DND-41 (cell line): ENCODE data around the gene SUB1.

ENCODE experiments used
- ATAC-seq: fragments of 200-7000 bp; cut with Tn5 transposase; 3 replicates; pipeline ENCODE4 v1.9.1; 2021; ENCODE audit warnings: low read depth; ENCODE audit not compliant: insufficient read depth
- DNase-seq: peaks from one replicate; pipeline ENCODE4 v3.0.0-alpha.2; 2020
- H2AFZ ChIP-seq: 2 replicates; pipeline ENCODE4 v1.6.0; 2012; ENCODE audit warnings: low read depth, low read length
- H3K27ac ChIP-seq: 2 replicates; pipeline ENCODE4 v1.5.1; 2012; ENCODE audit warnings: low read length, inconsistent platforms
- H3K27me3 ChIP-seq: fragments of 200-600 bp; sonication (generic); 2 replicates; pipeline ENCODE4 v1.6.0; 2012; ENCODE audit warnings: low read length, mild to moderate bottlenecking, inconsistent platforms; ENCODE audit not compliant: insufficient read depth, poor library complexity
- H3K36me3 ChIP-seq: 2 replicates; pipeline ENCODE4 v1.5.1; 2012; ENCODE audit warnings: low read length, inconsistent platforms; ENCODE audit not compliant: insufficient read depth
- H3K4me1 ChIP-seq: 2 replicates; pipeline ENCODE4 v1.5.1; 2012; ENCODE audit warnings: mild to moderate bottlenecking, low read length; ENCODE audit not compliant: insufficient read depth
- H3K4me2 ChIP-seq: 2 replicates; pipeline ENCODE4 v1.6.0; 2012; ENCODE audit warnings: mild to moderate bottlenecking, moderate library complexity, low read length, inconsistent platforms; ENCODE audit not compliant: insufficient read depth
- H3K4me3 ChIP-seq, 2 experiments: fragments of 200-600 bp in 1 of 2; shearing (Covaris generic) in 1 of 2; 2 replicates each; pipeline ENCODE4 v1.5.1; 2012 to 2016; ENCODE audit warnings: inconsistent platforms in 2 of 2, low read length in 2 of 2, mild to moderate bottlenecking in 2 of 2, low read depth in 1 of 2, moderate library complexity in 1 of 2
- H3K79me2 ChIP-seq: 2 replicates; pipeline ENCODE4 v1.6.0; 2012; ENCODE audit warnings: low read length, inconsistent platforms; ENCODE audit not compliant: insufficient read depth
- H3K9ac ChIP-seq: 2 replicates; pipeline ENCODE4 v1.6.0; 2012; ENCODE audit warnings: low read depth, mild to moderate bottlenecking, inconsistent platforms, low read length, moderate library complexity
- H3K9me3 ChIP-seq: 2 replicates; pipeline ENCODE4 v1.5.1; 2012; ENCODE audit warnings: low read length, moderate library complexity, mild to moderate bottlenecking, inconsistent platforms; ENCODE audit not compliant: insufficient read depth, severe bottlenecking
- H4K20me1 ChIP-seq: 2 replicates; pipeline ENCODE4 v1.6.0; 2012; ENCODE audit warnings: low read length; ENCODE audit not compliant: insufficient read depth
- EZH2 ChIP-seq: IDR thresholded peaks from 3 replicates; pipeline ENCODE4 v1.6.1; 2012; ENCODE audit warnings: borderline replicate concordance, low read depth, mild to moderate bottlenecking, moderate library complexity, low read length, inconsistent platforms; ENCODE audit not compliant: severe bottlenecking
- TF ChIP-seq, protein P1 (sequence below): IDR thresholded peaks from 2 replicates; pipeline ENCODE4 v1.5.1; 2012; ENCODE audit warnings: borderline replicate concordance, low read length, moderate library complexity, mild to moderate bottlenecking; ENCODE audit not compliant: poor library complexity, severe bottlenecking; ENCODE audit errors: extremely low read depth

Gene SUB1

GRCh38 chr5:32651088-32651487 lies 65.7 kb downstream of the SUB1 start:
- Histone ChIP-seq H3K4me1 (no peaks in the 10 kb centered on the region), H3K9ac (no peak overlapping the region), H4K20me1 (no peaks in the 10 kb centered on the region), H3K4me3 (no peak overlapping the region), H2AFZ (no peak overlapping the region), H3K4me2 (no peak overlapping the region), H3K27me3 (no peaks in the 10 kb centered on the region), H3K9me3 (no peaks in the 10 kb centered on the region), H3K79me2 (no peaks in the 10 kb centered on the region), H3K27ac (no peak overlapping the region), H3K36me3 (no peaks in the 10 kb centered on the region)
- no peak for DNase-seq
- ATAC-seq, result no peak
- no peak for TF ChIP-seq EZH2
- TF ChIP-seq, protein P1, sequence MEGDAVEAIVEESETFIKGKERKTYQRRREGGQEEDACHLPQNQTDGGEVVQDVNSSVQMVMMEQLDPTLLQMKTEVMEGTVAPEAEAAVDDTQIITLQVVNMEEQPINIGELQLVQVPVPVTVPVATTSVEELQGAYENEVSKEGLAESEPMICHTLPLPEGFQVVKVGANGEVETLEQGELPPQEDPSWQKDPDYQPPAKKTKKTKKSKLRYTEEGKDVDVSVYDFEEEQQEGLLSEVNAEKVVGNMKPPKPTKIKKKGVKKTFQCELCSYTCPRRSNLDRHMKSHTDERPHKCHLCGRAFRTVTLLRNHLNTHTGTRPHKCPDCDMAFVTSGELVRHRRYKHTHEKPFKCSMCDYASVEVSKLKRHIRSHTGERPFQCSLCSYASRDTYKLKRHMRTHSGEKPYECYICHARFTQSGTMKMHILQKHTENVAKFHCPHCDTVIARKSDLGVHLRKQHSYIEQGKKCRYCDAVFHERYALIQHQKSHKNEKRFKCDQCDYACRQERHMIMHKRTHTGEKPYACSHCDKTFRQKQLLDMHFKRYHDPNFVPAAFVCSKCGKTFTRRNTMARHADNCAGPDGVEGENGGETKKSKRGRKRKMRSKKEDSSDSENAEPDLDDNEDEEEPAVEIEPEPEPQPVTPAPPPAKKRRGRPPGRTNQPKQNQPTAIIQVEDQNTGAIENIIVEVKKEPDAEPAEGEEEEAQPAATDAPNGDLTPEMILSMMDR, result no peak

DNA sequence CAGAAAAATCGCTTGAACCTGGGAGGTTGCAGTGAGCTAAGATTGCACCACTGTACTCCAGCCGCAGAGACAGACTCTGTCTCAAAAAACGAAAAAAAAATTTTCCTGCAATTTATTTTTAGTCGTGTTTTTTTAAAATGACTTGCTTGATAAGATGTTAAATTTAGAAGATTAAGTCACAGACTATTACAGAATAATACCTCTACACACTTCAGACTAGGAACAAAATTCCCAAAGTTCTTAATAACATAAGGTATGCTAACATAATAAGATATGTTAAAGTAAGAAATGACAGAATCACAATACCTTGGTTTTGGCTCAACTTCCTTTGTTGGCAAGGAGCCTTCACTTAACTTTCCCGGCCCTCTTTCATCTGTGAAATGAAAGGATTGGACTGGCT lies 66.3 kb downstream of the SUB1 start:
- no peaks in the 10 kb centered on the region for H3K4me1 ChIP-seq
- H3K36me3 ChIP-seq, result no peaks in the 10 kb centered on the region
- H3K79me2 ChIP-seq, result no peaks in the 10 kb centered on the region
- no peaks in the 10 kb centered on the region for H4K20me1 ChIP-seq
- H3K27ac ChIP-seq, result no peak overlapping the region
- no peak overlapping the region for H3K4me2 ChIP-seq
- no peak for ATAC-seq
- no peak overlapping the region for H3K4me3 ChIP-seq
- H2AFZ ChIP-seq, result no peak overlapping the region
- no peak overlapping the region for H3K9ac ChIP-seq
- DNase-seq, result no peak
- H3K9me3 ChIP-seq, result no peaks in the 10 kb centered on the region
- H3K27me3 ChIP-seq, result no peaks in the 10 kb centered on the region
- no peak for TF ChIP-seq EZH2
- TF ChIP-seq, protein P1, result no peak
